GM12878 (cell line): Measurements from ENCODE around the gene ZNF618. TPM values are rescaled to one million over a fixed set of nuclear protein-coding genes. Genes with fewer than 3 reads are reported as not detected.

ENCODE experiments used
- ATAC-seq: fragments of 200-7000 bp; cut with Tn5 transposase; 3 replicates; pipeline ENCODE4 v1.9.1; 2020; ENCODE audit warnings: mild to moderate bottlenecking, moderate library complexity
- BruUV-seq: library from RNA; stranded (reverse); fragments of 400-500 nt; replicated peaks from 2 replicates; lab custom pipeline; 2021; lab: Mats Ljungman, UMichigan
- CTCF ChIA-PET: fragments of 300-600 bp; sonication (Branson Sonifier 250); formaldehyde crosslinking; extraction: SDS; loops from one replicate; lab custom pipeline; 2021; ENCODE audit warnings: inconsistent platforms; lab: Yijun Ruan, JAX
- POLR2A ChIA-PET: fragments of 350-600 bp; formaldehyde crosslinking; extraction: SDS; loops from one replicate; lab custom pipeline; 2021; ENCODE audit warnings: inconsistent platforms; lab: Charles Lee
- RAD21 ChIA-PET: fragments of 300-600 bp; sonication (Branson Sonifier 250); formaldehyde crosslinking; loops from one replicate; lab custom pipeline; 2023; ENCODE audit warnings: antibody characterized with exemption; ENCODE audit not compliant: unreplicated experiment; lab: Charles Lee
- SMC1A ChIA-PET: fragments of 300-600 bp; sonication (Branson Sonifier 250); formaldehyde crosslinking; loops from one replicate; lab custom pipeline; 2023; ENCODE audit not compliant: unreplicated experiment, uncharacterized antibody; lab: Charles Lee
- DNase-seq: peaks from one replicate; pipeline ENCODE4 v3.0.0-alpha.2; 2011; ENCODE audit warnings: low read depth, low spot score
- FAIRE-seq: peaks from 3 replicates; lab custom pipeline; 2011; peaks lifted over from hg19 to GRCh38; lab: Jason Lieb, UNC
- H2AFZ ChIP-seq: 2 replicates; pipeline ENCODE4 v1.6.0; 2011; ENCODE audit warnings: low read depth, low read length, control low read depth; ENCODE audit not compliant: control insufficient read depth
- H3K27ac ChIP-seq: 2 replicates; pipeline ENCODE4 v1.5.1; 2011; ENCODE audit warnings: control low read depth; ENCODE audit not compliant: control insufficient read depth, insufficient read depth
- H3K27me3 ChIP-seq, 2 experiments: replicated peaks in 1 of 2; 2 replicates each; pipeline versions ENCODE4 v1.6.0 to v1.6.1; 2011; ENCODE audit warnings: low read length in 1 of 2; ENCODE audit not compliant: control insufficient read depth in 2 of 2, insufficient read depth in 2 of 2
- H3K36me3 ChIP-seq, 2 experiments: 2 replicates each; pipeline ENCODE4 v1.5.1; 2011; ENCODE audit warnings: low read length in 1 of 2; ENCODE audit not compliant: control insufficient read depth in 2 of 2, insufficient read depth in 2 of 2
- H3K4me1 ChIP-seq: 2 replicates; pipeline ENCODE4 v1.6.1; 2011; ENCODE audit warnings: mild to moderate bottlenecking, low read length, moderate library complexity, mixed read lengths; ENCODE audit not compliant: control insufficient read depth, insufficient read depth
- H3K4me2 ChIP-seq: 2 replicates; pipeline ENCODE4 v1.6.0; 2011; ENCODE audit warnings: control low read depth; ENCODE audit not compliant: control insufficient read depth, insufficient read depth
- H3K4me3 ChIP-seq: fragments of 200-600 bp; sonication (generic); 2 replicates; pipeline ENCODE4 v1.5.1; 2016
- H3K79me2 ChIP-seq: 2 replicates; pipeline ENCODE4 v1.6.0; 2011; ENCODE audit warnings: low read length; ENCODE audit not compliant: control insufficient read depth, insufficient read depth
- H3K9ac ChIP-seq: 2 replicates; pipeline ENCODE4 v1.8.0; 2011; ENCODE audit warnings: low read length, control low read depth, mixed read lengths; ENCODE audit not compliant: control insufficient read depth, insufficient read depth
- H3K9me3 ChIP-seq: replicated peaks from 3 replicates; pipeline ENCODE4 v1.5.1; 2011; ENCODE audit warnings: mild to moderate bottlenecking, low read length; ENCODE audit not compliant: control insufficient read depth, insufficient read depth
- H4K20me1 ChIP-seq: 2 replicates; pipeline ENCODE4 v1.6.0; 2011; ENCODE audit not compliant: control insufficient read depth, insufficient read depth
- BCL11A ChIP-seq: IDR thresholded peaks from 2 replicates; pipeline ENCODE4 v1.6.1; 2011; ENCODE audit warnings: low read depth, low read length
- CTCF ChIP-seq, 3 experiments: IDR thresholded peaks in 2 of 3; conservative IDR thresholded peaks in 1 of 3; 2 replicates each; pipeline ENCODE4 v1.5.1; 2011; ENCODE audit warnings: low read depth in 3 of 3, low read length in 3 of 3, mild to moderate bottlenecking in 3 of 3, control low read depth in 2 of 3, moderate library complexity in 2 of 3, inconsistent platforms in 1 of 3, mixed read lengths in 1 of 3; ENCODE audit not compliant: control insufficient read depth in 2 of 3, insufficient read depth in 1 of 3; ENCODE audit errors: extremely low read depth in 1 of 3
- IRF3 ChIP-seq: fragments of 450-650 bp; IDR thresholded peaks from 2 replicates; pipeline ENCODE4 v1.6.1; 2014; ENCODE audit warnings: mild to moderate bottlenecking
- MAX ChIP-seq: IDR thresholded peaks from 2 replicates; pipeline ENCODE4 v1.6.1; 2012; ENCODE audit warnings: low read depth, low read length, improper control_type of control experiment
- MTA3 ChIP-seq: IDR thresholded peaks from 2 replicates; pipeline ENCODE4 v1.6.1; 2012; ENCODE audit warnings: low read length, inconsistent platforms, borderline replicate concordance
- MYB ChIP-seq: fragments of 150-350 bp; IDR thresholded peaks from 2 replicates; pipeline ENCODE4 v1.6.1; 2014; ENCODE audit warnings: mild to moderate bottlenecking, low read depth, low read length, borderline replicate concordance
- NFYA ChIP-seq: IDR thresholded peaks from 2 replicates; pipeline ENCODE4 v1.6.1; 2011; ENCODE audit warnings: low read depth, mild to moderate bottlenecking, low read length, improper control_type of control experiment, borderline replicate concordance
- TARDBP ChIP-seq: IDR thresholded peaks from 2 replicates; pipeline ENCODE4 v1.6.1; 2016; ENCODE audit warnings: borderline replicate concordance
- TCF12 ChIP-seq: IDR thresholded peaks from 2 replicates; pipeline ENCODE4 v1.6.1; 2011; ENCODE audit warnings: low read depth, mild to moderate bottlenecking, low read length
- ZBTB4 ChIP-seq: fragments of 450-650 bp; formaldehyde crosslinking; IDR thresholded peaks from 2 replicates; pipeline ENCODE4 v1.4.0; 2022; ENCODE audit warnings: mild to moderate bottlenecking, moderate library complexity
- ZNF207 ChIP-seq: fragments of 450-650 bp; IDR thresholded peaks from 2 replicates; pipeline ENCODE4 v1.6.1; 2014; ENCODE audit warnings: antibody characterized with exemption, mild to moderate bottlenecking, borderline replicate concordance
- ZNF687 ChIP-seq: fragments of 450-650 bp; IDR thresholded peaks from 2 replicates; pipeline ENCODE4 v1.6.1; 2017; ENCODE audit warnings: mild to moderate bottlenecking, moderate library complexity
- WGBS: methylation state at CpG from one replicate; pipeline ENCODE4 v1.1.6; 2016; ENCODE audit warnings: low lambda C conversion rate; ENCODE audit not compliant: insufficient replicate concordance, insufficient coverage; ENCODE audit errors: missing lambda C conversion rate; 5-methylcytosine and 5-hydroxymethylcytosine counted together
- in situ Hi-C: fragments of 300-500 bp; cut with MboI; formaldehyde crosslinking; loops from 9 replicates; pipeline ENCODE4 v1.14.3; 2018; ENCODE audit warnings: mixed read lengths
- intact Hi-C: fragments of 100-400 bp; cut with micrococcal nuclease; formaldehyde crosslinking; loops from one replicate; pipeline ENCODE4 v1.14.2; 2022; ENCODE audit not compliant: unreplicated experiment
- polyA plus RNA-seq, 11 experiments: library from polyadenylated mRNA; depleted of rRNA in 4 of 11; unstranded in 6 of 11; stranded (reverse) in 5 of 11; fragments of >200 nt; fragmentation: Nextera tagmentation in 4 of 11; fragmentation: Illumina TruSeq in 1 of 11; extraction: Ambion mirVana in 4 of 11; extraction: Trizol in 1 of 11; gene quantifications; 1 replicate in 1 of 11; 2 replicates in 10 of 11; pipeline versions ENCODE4 v1.2.1 to v1.2.3, GENCODE V29; 2011 to 2016; ENCODE audit warnings: inconsistent platforms in 2 of 11, missing spikeins in 2 of 11, low read depth in 1 of 11
- total RNA-seq, 4 experiments: library from RNA; depleted of rRNA in 3 of 4; stranded (reverse); fragments of >200 nt in 3 of 4; fragmentation: Illumina TruSeq in 1 of 4; extraction: Trizol in 1 of 4; gene quantifications; 2 replicates each; pipeline versions ENCODE4 v1.2.1 to v1.2.3, GENCODE V29; 2013 to 2021

ZNF618 gene
- total and polyA plus RNA-seq, 10 of the 15 experiments (the other 5 are each of a cell fraction or from before 2014, with no cell fraction given), result 0.01 to 0.24 (median 0.06) TPM; not detected in 2

- TF ChIP-seq MYB, result no peak
Observed at GRCh38 chr9:113941056-113941455, 64.9 kb downstream of the ZNF618 start (continued).

GRCh38 chr9:113941526-113941925 lies 65.4 kb downstream of the ZNF618 start:
- H2AFZ ChIP-seq, result no peak overlapping the region
- no peak overlapping the region for H3K27ac ChIP-seq
- in situ Hi-C loops, result loop anchor here (10.0 kb wide), 1 partner anchor 63 kb away; no protein-coding TSS in a partner anchor
- FAIRE-seq (no peak), DNase-seq (no peak), ATAC-seq (no peak)
- no peaks in the 10 kb centered on the region for H3K27me3 ChIP-seq
- H3K36me3 ChIP-seq, result no peaks in the 10 kb centered on the region
- ChIA-PET SMC1A (no interaction called here), CTCF (no interaction called here), RAD21 (no interaction called here), POLR2A (no interaction called here)
- H3K4me2 ChIP-seq, result no peak overlapping the region
- H3K9ac ChIP-seq, result no peak overlapping the region
- no peaks in the 10 kb centered on the region for H4K20me1 ChIP-seq
- H3K9me3 ChIP-seq, result no peaks in the 10 kb centered on the region
- BruUV-seq, result no TSS peak
- WGBS, result 21% methylated on average over 2 of the region's 2 CpGs
- H3K4me1 ChIP-seq, result no peaks in the 10 kb centered on the region
- intact Hi-C loops, result no loop called here
- no peak overlapping the region for H3K4me3 ChIP-seq
- H3K79me2 ChIP-seq, result no peaks in the 10 kb centered on the region
- no peak for TF ChIP-seq NFYA
- no peak for TF ChIP-seq MAX
- TF ChIP-seq ZNF207, result no peak
- no peak for TF ChIP-seq CTCF (IDR thresholded peaks at IDR 0.05 in 2 of 3, conservative IDR thresholded peaks at IDR 0.05 in 1 of 3; ENCODE audit: control insufficient read depth in 2 of 3, extremely low read depth in 1 of 3, insufficient read depth in 1 of 3, low read depth in 3 of 3, low read length in 3 of 3)
- TF ChIP-seq ZBTB4, result no peak
- no peak for TF ChIP-seq MTA3
- TF ChIP-seq TCF12, result no peak
- TF ChIP-seq BCL11A, result no peak
- TF ChIP-seq ZNF687, result no peak
- TF ChIP-seq IRF3, result no peak
- no peak for TF ChIP-seq TARDBP
